HuH-7 (cell line): ENCODE measurements around the gene NIPSNAP3A.

Source experiments
- DNase-seq: peaks from one replicate; pipeline ENCODE4 v3.0.0; 2011; ENCODE audit warnings: low spot score

NIPSNAP3A gene

DNA sequence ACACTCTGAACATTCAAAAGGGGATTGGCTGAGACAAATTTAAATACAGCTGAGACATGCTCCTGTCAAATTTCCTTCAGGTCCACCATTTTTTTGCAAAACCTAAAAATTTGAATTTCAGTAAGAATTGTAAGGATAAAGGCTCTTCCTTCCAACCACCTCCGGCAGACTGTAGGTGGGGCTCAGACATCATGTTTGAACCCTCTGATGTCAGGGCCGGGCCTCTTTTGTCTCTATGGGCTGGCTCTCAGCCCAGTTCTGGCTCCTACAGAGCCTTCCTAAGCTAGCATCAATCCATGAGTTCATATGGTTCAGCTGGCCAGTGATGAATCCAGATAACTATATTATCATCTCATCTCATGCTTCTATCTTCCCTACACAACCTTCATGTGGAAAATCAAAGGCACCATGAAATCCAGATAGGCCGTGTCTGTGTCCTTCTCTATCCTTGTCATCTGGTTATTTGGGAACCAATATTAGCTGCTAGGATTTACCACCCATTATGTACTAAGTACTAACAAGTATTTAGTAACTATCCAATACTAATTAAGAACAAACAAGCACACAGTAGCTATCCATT lies 60.6 kb downstream of the NIPSNAP3A start:
- DNase-seq, result no peak
